HG03442 (cell line): ENCODE data around the gene CCL23.
"Not testable (repeated sequence)": the region's sequence is repeated elsewhere in the genome, so short reads cannot be mapped to it uniquely, and the experiment has no call there.

Experiments used
- ATAC-seq: cut with Tn5 transposase; IDR thresholded peaks from one replicate; pipeline ENCODE4 v1.9.1; 2021; ENCODE audit warnings: mild to moderate bottlenecking, moderate library complexity; ENCODE audit not compliant: unreplicated experiment

Gene CCL23

GRCh38 chr17:36004594-36005108, 13.1 kb downstream of the CCL23 start:
- no peak for ATAC-seq

GRCh38 chr17:36002631-36003030, 15.1 kb downstream of the CCL23 start:
- ATAC-seq: no peak

DNA sequence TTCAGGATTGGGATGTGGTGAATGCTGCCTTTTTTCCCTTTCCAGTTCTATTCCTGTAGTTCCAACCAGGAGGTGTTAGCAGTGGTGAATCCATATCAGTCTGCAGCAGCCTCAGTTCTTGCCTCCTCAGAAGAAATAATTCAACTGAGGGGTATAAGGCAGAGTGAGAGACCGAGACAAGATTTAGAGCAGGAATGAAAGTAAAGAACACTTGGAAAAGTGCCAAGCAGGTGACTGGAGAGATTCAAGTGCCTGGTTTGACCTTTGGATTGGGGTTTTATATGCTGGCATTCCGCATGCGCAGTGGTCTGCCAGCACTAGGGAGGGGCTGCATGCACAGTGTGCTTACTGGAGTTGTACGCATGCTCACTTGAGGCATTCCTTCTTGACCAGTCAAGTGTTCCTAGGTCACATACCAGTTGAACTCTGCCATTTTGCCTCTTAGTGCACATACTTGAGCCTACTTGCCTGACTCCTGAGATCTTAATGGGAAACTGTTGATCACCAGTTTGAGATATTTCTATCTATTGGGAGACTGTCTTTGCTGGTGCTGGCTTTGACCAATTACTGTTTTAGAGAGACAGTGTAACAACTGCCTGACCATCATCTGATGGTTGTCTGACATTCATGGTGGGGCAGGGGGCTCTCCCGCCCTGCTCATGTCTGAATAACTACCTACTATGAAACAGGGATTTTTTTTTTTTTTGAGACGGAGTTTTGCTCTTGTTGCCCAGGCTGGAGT, 15.7 kb downstream of the CCL23 start:
- ATAC-seq: no peak

GRCh38 chr17:36001110-36001771, 16.5 kb downstream of the CCL23 start, which contains the start of gene CCL15:
Gene CCL15, minus strand, starts transcription at chr17:36001553. Its CDS starts 61 bp downstream, at chr17:36001492.
- no peak for ATAC-seq

DNA sequence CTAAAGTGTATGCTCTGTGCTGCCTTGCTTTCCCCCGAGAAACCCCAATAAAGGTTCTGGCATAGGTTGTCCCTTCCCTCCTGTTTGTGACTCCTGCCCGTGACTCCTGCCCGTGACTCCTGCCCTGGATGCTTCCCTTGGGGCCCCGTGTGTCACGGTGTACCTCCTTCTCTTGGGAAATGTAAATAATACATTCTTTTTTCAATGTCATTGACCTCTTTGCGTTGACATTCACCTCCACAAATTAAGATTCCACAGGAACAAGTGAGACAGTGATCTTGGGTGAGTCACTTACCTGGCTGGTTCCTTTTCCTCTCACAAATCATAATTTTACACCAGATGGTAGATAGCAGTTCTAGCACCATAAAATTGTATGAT, 17.1 kb downstream of the CCL23 start:
- no peak for ATAC-seq

DNA sequence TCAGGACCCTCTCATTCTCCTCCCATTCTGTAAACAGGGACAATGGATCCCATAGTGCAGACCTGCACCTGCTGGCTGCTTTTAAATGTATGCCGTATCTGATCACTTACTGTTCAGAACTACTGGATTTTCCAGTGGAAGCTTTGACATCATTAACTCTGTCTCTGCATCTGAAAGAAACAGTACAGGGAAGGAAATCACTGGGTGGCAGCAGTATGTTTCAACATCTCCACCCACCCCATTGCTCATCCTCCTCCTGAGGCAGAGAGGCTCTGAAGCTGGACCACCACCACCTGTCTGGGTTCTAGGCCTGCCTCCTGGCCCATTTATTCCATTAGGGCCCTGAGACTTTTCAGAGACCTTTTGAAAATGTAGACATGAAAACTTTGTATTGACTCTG, 19.0 kb downstream of the CCL23 start:
- no peak for ATAC-seq

DNA sequence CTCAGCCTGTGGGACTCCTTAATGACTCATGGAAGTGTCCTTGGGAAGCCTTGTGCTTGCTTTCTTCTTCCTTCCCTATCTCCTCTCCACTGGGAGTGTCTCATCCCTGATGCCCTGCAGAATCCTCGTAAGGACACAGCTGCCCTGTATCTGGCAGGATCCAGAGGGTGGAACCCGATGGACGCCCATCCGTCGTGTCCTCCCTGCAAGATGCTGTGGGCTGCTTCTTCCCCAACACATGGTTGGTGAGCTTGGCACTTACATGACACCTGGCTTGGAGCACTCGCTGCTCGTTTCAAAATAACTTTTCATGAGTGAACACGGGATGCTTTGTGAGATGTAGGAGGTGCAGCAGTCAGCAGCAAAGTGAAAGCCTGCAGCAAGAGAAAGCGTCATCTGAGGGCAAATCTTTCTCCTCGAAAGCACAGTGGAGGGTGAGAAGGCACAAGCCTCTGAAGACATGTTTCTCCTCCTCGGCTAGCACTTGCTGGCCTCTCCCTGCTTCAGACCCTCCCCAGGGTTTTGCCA, 19.7 kb downstream of the CCL23 start:
- no peak for ATAC-seq

DNA sequence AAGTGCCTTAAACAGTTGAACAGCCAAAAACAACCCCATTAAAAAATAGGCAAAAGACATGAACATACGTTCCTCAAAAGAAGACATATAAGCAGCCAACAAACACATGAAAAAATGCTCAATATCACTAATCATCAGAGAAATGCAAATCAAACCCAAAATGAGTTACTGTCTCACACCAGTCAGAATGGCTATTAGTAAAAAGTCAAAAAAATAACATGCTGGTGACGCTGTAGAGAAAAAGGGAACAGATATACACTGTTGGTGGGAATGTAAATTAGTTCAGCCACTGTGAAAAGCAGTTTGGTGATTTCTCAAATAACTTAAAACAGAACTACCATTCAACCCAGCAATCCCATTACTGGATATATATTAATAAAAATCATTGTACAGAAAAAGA, 22.4 kb downstream of the CCL23 start:
- not testable (repeated sequence) for ATAC-seq

GRCh38 chr17:35991075-35991474, 26.7 kb downstream of the CCL23 start:
- ATAC-seq: no peak

GRCh38 chr17:35988164-35988563, 29.6 kb downstream of the CCL23 start:
- no peak for ATAC-seq

DNA sequence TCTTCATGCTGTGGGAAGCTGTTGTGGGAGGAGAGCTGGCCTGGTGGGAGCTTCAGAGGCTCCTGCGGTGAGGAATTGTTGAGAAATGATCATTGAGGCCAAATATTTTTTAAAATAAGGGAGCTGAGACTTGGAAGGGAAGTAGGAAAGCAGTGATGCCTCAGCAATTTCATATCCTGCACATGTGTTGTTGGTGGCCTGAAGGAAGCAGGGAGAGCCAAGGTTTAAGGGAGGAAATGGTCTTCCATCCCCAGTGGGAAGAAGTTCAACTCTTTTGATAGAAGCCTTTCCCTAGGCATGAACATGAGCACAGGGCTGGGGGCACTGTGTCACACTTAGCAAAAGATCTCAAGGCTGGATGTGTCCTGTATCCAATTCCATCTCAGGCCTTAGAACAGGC, 31.1 kb downstream of the CCL23 start, which contains the start of gene CCL14:
CCL14 (minus strand) TSS at position 87 of the 400 bp plus-strand sequence; CDS start at position 7, 80 bp downstream.
- ATAC-seq: no peak

DNA sequence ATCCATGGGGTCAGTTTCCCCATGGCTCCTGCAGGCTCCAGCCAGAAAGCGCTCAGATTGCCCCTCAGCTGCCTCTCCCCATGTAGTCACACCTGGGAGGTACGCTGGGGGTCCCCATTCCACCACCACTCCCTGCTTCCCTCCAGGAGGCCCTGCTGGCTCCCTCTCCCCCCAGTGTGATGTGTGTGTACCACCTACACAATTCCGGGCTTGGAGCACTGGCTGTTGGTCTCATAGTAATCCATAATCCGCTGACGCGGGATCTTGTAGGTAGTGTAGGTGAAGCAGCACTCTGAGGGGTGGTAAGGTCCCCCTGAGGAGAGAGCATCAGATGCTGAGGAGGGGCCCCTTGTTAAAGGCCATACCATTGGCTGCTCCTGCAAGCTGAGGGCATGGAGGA, 33.6 kb downstream of the CCL23 start:
- ATAC-seq: no peak

DNA sequence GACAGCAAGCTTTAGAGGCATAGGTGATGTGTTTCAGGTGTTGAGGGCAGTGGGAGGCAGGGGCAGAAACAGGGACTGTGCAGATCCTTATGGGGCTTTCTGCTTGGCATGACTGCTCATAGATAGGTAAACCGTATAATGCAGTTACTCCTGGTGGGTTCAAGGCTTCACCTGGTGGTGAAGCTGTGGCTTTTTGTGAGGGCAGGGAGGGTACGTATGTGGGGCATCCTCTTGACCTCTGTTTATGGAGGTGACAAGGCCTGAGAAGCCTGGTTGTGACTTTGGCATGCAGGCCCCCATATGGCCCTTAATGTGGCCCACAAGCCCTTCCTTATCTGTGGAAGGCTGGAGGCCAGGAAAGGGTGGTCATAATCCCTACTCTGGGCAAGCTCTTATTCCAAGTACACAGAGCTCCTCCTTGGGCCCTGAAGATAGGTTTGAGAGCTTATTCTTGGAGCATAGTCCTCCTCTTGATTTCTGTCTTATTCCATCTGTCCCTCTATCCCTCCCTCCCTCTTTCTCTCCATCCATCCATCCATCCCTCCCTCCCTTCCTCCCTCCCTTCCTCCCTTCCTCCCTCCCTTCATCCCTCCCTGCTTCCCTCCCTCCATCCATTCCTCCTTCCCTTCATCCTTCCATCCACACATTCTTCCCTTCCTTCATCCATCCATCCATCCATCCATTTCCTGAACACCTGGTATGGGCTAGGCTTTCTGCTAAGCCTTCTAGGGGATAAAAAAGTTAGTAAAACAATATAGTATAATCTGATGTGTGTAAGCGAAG, 35.2 kb downstream of the CCL23 start:
- ATAC-seq: no peak

DNA sequence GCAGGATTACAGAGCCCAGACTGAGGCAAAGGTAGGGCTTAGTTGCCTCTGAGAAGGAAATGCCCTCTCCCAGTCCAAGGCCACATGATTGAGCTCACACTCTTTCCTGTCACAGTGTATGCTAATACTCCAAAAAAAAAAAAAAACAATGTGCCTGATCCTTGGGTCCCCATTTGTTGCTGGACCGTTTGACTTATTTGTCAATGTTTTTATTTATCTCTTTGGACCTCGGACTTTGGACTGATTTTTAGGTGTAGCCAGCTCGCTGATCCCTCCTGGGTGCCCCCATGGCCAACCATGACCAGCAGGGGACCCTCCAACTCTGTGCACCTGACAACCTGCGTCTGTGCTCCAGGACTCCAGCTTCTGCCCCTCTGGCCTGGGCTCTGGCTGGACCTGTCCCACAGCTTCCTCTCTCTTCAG, 35.9 kb downstream of the CCL23 start:
- no peak for ATAC-seq

DNA sequence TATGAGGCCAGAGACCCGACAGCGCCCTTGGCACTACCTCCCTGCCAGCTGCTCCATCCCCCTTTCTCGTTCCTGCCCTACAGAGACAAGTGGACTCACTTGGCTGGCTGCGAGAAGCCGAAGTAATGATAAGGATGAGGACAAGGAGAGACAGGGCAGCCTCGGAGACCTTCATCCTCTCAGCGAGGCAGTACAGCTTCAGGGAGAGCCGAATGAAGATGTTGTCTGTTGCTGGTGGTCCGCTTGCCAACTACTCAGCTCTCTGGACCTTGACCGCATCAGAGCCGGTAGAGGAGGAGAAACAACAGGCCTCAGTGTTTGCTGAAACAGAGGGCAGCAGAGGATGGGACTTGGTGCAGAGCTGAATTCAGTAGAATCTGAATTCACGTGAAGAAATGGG, 36.5 kb downstream of the CCL23 start, which contains the start of gene CCL16:
CCL16 (minus strand) TSS at position 252 of the 400 bp plus-strand sequence; CDS start at position 175, 77 bp downstream.
- no peak for ATAC-seq

GRCh38 chr17:35978346-35978745, 39.4 kb downstream of the CCL23 start:
- no peak for ATAC-seq

GRCh38 chr17:35977509-35977908, 40.3 kb downstream of the CCL23 start:
- ATAC-seq: no peak

GRCh38 chr17:35973333-35974260, 44.2 kb downstream of the CCL23 start:
- ATAC-seq: no peak

DNA sequence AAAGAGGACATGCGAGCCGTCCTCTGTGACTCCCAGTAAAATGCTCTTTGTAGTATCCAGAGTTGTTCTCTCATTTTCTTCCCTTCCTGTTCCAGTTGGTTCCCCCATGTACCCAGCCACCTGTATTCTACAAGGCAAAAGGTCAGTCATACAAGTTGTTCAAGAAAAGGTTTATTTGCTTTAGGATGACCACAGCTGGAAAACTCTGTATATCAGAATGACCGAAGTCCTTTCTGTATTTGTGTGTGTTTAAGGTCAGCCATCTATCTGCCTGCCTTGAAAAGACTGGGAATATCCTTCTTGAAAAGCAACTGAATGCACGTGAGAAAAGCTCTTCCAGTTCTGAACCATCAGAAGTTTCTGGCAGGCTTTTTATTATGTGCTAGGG, 44.8 kb downstream of the CCL23 start:
- no peak for ATAC-seq

- ATAC-seq: no peak
These were observed 45.2 kb downstream of the CCL23 start for GRCh38 chr17:35972535-35972934.
